HEK293T (cell line): ENCODE data around the gene LCOR.

Experiments
- CTCF ChIA-PET: fragments of 350-600 bp; formaldehyde crosslinking; extraction: SDS; loops from one replicate; lab custom pipeline; 2021; ENCODE audit warnings: antibody characterized with exemption, inconsistent platforms; lab: Yijun Ruan, JAX
- POLR2A ChIA-PET: fragments of 350-600 bp; formaldehyde crosslinking; extraction: SDS; loops from one replicate; lab custom pipeline; 2020; ENCODE audit warnings: antibody characterized with exemption, inconsistent platforms; lab: Yijun Ruan, JAX
- DNase-seq: peaks from one replicate; pipeline ENCODE4 v3.0.0; 2012; ENCODE audit warnings: mixed read lengths; ENCODE audit errors: extremely low spot score
- ARNT ChIP-seq: fragments of 450-650 bp; IDR thresholded peaks from 2 replicates; pipeline ENCODE4 v1.6.1; 2017; ENCODE audit warnings: mild to moderate bottlenecking
- BHLHE40 ChIP-seq: fragments of 450-650 bp; IDR thresholded peaks from 2 replicates; pipeline ENCODE4 v1.6.1; 2016; ENCODE audit warnings: mild to moderate bottlenecking, moderate library complexity, borderline replicate concordance
- CTBP1 ChIP-seq: fragments of 450-650 bp; IDR thresholded peaks from 2 replicates; pipeline ENCODE4 v1.6.1; 2016; ENCODE audit warnings: borderline replicate concordance
- ELF4 ChIP-seq: fragments of 450-650 bp; IDR thresholded peaks from 2 replicates; pipeline ENCODE4 v1.6.1; 2017; ENCODE audit warnings: antibody characterized with exemption
- FOXA1 ChIP-seq: fragments of 450-650 bp; IDR thresholded peaks from 2 replicates; pipeline ENCODE4 v1.6.1; 2016; ENCODE audit warnings: mild to moderate bottlenecking
- FOXK2 ChIP-seq: fragments of 450-650 bp; IDR thresholded peaks from 2 replicates; pipeline ENCODE4 v1.6.1; 2016; ENCODE audit warnings: mild to moderate bottlenecking
- FOXM1 ChIP-seq: fragments of 450-650 bp; IDR thresholded peaks from 2 replicates; pipeline ENCODE4 v1.6.1; 2017; ENCODE audit warnings: mild to moderate bottlenecking, borderline replicate concordance
- HDGF ChIP-seq: fragments of 450-650 bp; IDR thresholded peaks from 2 replicates; pipeline ENCODE4 v1.6.1; 2017; ENCODE audit warnings: antibody characterized with exemption, borderline replicate concordance
- L3MBTL2 ChIP-seq: fragments of 450-650 bp; conservative IDR thresholded peaks from 2 replicates; pipeline ENCODE4 v1.6.1; 2016; ENCODE audit warnings: mild to moderate bottlenecking
- LEF1 ChIP-seq: fragments of 450-650 bp; IDR thresholded peaks from 2 replicates; pipeline ENCODE4 v1.6.1; 2017; ENCODE audit warnings: mild to moderate bottlenecking, borderline replicate concordance
- NFRKB ChIP-seq: fragments of 450-650 bp; IDR thresholded peaks from 2 replicates; pipeline ENCODE4 v1.6.1; 2016; ENCODE audit warnings: mild to moderate bottlenecking, moderate library complexity
- PKNOX1 ChIP-seq: fragments of 450-650 bp; IDR thresholded peaks from 2 replicates; pipeline ENCODE4 v1.6.1; 2016
- SP1 ChIP-seq: fragments of 450-650 bp; IDR thresholded peaks from 2 replicates; pipeline ENCODE4 v1.6.1; 2017
- SUZ12 ChIP-seq: fragments of 450-650 bp; IDR thresholded peaks from 2 replicates; pipeline ENCODE4 v1.6.1; 2016; ENCODE audit warnings: mild to moderate bottlenecking
- TARDBP ChIP-seq: fragments of 450-650 bp; IDR thresholded peaks from 2 replicates; pipeline ENCODE4 v1.6.1; 2016
- ZNF384 ChIP-seq: fragments of 450-650 bp; IDR thresholded peaks from 2 replicates; pipeline ENCODE4 v1.6.1; 2016

Gene LCOR

GRCh38 chr10:97003151-97003803, 171.2 kb downstream of the LCOR start:
- ChIA-PET POLR2A (no interaction called here), CTCF (interaction anchor here (1.2 kb wide), 1 partner anchor 22 kb away, joined by 6 read pairs; no protein-coding TSS in a partner anchor)
- TF ChIP-seq HDGF (no peak), FOXK2 (no peak), LEF1 (no peak), CTBP1 (no peak), ARNT (no peak), FOXM1 (no peak), L3MBTL2 (no peak), SP1 (no peak), NFRKB (no peak), ELF4 (no peak), SUZ12 (no peak), TARDBP (no peak), FOXA1 (no peak), ZNF384 (no peak), PKNOX1 (no peak), BHLHE40 (no peak)
- DNase-seq = no peak

- TF ChIP-seq CTBP1 (no peak), SP1 (no peak), ELF4 (no peak), BHLHE40 (no peak), ZNF384 (no peak), ARNT (no peak), TARDBP (no peak), LEF1 (no peak), L3MBTL2 (no peak), FOXA1 (no peak), FOXK2 (no peak), PKNOX1 (no peak), SUZ12 (no peak), NFRKB (no peak)
- no peak for DNase-seq
- POLR2A ChIA-PET = no interaction called here
- CTCF ChIA-PET = interaction anchor here (1.2 kb wide), 1 partner anchor 21 kb away, joined by 6 read pairs; no protein-coding TSS in a partner anchor
Measured at GRCh38 chr10:97003804-97004201, 171.7 kb downstream of the LCOR start.

DNA sequence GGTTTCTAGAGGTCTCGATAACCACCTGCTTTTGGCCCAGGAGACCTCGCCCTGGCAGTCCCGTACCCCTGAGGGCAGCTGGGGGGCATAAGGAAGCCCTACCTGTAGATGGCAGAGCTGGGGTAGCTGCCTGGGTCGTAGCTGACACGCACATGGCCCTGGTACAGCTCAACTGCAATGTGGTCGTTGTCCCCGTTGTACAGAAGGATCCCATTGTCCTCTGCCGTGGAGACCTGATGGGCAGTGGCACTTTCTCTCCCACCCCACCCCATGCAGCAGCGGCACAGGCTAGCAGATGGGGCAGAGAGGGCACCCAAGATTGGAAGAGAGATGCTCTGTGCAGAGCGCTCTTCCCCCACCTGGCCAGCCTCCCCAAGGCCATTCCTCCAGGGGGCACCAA, 172.5 kb downstream of the LCOR start:
- POLR2A ChIA-PET = no interaction called here

DNA sequence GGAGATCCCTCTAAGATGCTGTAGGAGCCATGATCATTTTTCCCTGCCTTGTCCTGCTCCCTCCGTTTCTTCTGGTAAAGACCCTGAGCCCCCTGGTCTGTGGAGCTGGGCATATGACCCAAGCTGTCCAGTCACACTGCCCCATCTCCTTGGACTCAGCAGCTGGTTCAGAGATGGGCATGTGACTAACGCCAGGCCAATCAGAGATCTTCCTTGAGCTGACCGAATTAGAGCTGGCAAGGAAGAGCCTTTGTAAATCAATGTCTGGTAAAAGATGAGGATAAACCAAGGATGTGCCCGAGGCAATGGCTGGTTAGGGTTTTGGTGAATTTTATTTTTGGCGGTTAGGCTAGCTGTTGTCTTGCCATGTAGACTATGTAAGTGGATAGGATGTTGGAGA, 173.3 kb downstream of the LCOR start:
- TF ChIP-seq FOXA1 (no peak), LEF1 (no peak), TARDBP (no peak), FOXM1 (no peak), ARNT (no peak)
- ChIA-PET POLR2A (no interaction called here), CTCF (no interaction called here)
- no peak for DNase-seq

More for the DNA sequence above, 172.5 kb downstream of the LCOR start:
- TF ChIP-seq ELF4 (no peak), NFRKB (no peak), L3MBTL2 (no peak), FOXA1 (no peak), HDGF (no peak), TARDBP (no peak), FOXM1 (no peak), SP1 (no peak), SUZ12 (no peak), PKNOX1 (no peak), ARNT (no peak), LEF1 (no peak), FOXK2 (no peak), ZNF384 (no peak), BHLHE40 (no peak), CTBP1 (no peak)
- DNase-seq = no peak
- CTCF ChIA-PET = no interaction called here

GRCh38 chr10:97006364-97006763, 174.3 kb downstream of the LCOR start:
- ChIA-PET CTCF (interaction anchor here (1.1 kb wide), 1 partner anchor 19 kb away, joined by 4 read pairs; no protein-coding TSS in a partner anchor), POLR2A (no interaction called here)
- TF ChIP-seq L3MBTL2 = no peak
- TF ChIP-seq SUZ12 = no peak
- no peak for TF ChIP-seq FOXA1
- TF ChIP-seq NFRKB = no peak
- no peak for TF ChIP-seq CTBP1
- TF ChIP-seq HDGF = no peak
- TF ChIP-seq ARNT = no peak
- no peak for DNase-seq

DNA sequence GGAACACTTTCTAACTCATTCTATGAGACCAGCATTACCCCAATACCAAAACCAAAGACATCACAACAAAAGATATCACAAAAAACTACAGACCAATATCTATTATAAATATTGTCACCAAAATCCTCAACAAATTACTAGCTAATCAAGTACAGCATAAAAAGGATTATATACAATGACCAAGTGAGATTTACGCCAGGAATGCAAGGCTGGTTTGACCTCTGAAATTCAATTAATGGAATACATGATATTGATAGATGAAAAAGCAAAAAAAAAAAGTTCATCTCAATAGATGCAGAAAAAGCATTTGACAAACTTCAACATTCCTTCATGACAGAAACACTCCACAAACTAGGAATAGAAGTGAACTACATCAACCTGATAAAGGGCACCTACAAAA, 175.3 kb downstream of the LCOR start:
- TF ChIP-seq FOXA1 = no peak
- no peak for TF ChIP-seq ZNF384
- TF ChIP-seq LEF1 = no peak
- TF ChIP-seq HDGF = no peak
- no peak for TF ChIP-seq ELF4
- TF ChIP-seq SP1 = no peak
- no peak for TF ChIP-seq TARDBP
- no peak for TF ChIP-seq FOXM1
- TF ChIP-seq SUZ12 = no peak
- TF ChIP-seq FOXK2 = no peak
- TF ChIP-seq BHLHE40 = no peak
- TF ChIP-seq ARNT = no peak
- no peak for TF ChIP-seq L3MBTL2
- TF ChIP-seq NFRKB = no peak
- no peak for DNase-seq
- ChIA-PET CTCF (no interaction called here), POLR2A (no interaction called here)
